ENCODE data around the gene TBC1D14.

Gene TBC1D14

DNA sequence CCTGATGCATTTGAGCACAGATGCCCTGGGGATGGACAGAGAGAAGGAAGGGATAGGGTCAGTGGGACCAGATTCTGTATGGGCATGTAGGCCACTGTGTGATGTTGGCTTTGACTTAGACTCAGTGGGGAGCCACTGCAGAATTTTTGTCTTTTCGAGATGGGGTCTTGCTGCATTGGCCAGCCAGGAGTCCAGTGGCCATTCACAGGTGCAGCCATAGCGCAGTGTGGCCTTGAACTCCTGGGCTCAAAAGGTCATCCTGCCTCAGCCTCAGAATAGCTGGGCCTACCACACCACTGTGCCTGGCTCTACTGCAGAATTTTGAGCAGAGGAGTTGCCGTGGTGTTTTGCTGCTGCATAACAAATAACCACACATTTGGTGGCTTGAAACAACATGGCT lies 22.8 kb downstream of the TBC1D14 start:
- DNase-seq = no peak

DNA sequence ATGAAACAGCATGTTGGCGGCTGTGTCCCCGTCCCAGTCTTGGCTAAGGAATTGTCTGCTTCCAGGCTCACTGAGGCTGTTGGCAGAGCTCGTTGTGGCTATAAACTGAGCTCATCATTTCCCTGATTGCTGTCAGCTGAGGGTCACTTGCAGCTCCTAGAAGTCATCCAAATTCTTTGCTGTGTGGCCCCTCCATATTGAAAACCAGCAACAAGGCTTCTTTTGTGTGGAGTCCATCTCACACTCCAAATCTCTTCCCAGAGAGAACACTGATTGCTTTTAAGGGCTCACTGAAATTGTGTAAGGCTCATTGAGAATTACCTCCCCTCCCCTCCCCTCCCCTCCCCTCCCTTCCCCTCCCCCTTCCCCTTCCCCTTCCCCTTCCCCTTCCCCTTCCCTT lies 23.3 kb downstream of the TBC1D14 start:
- DNase-seq = no peak

GRCh38 chr4:6933691-6934430 lies 24.2 kb downstream of the TBC1D14 start:
- DNase-seq = no peak

DNA sequence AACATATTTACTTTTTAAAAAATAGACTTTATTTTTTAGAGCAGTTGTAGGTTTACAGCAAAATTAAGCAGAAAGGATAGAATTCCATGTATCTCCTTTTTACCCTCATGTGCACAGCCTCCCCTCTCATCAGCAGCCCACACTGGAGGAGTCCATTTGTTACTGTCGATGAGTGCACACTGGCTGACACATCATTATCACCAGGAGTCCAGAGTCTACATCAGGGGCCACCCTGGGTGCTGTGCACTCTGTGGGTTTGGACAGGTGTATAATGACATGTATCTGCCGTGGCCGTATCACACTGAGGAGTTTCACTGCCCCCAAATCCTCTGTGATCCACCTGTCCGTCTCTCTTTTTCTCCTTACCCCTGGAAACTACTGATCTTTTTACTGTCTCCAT lies 26.3 kb downstream of the TBC1D14 start:
- no peak for DNase-seq

- DNase-seq = no peak
These were observed 27.6 kb downstream of the TBC1D14 start for GRCh38 chr4:6937201-6937600.

- DNase-seq = no peak
These were observed 28.1 kb downstream of the TBC1D14 start for GRCh38 chr4:6937754-6938153.

- peak; percentile 70 for DNase-seq
These were observed 28.6 kb downstream of the TBC1D14 start for GRCh38 chr4:6938237-6938636.

DNA sequence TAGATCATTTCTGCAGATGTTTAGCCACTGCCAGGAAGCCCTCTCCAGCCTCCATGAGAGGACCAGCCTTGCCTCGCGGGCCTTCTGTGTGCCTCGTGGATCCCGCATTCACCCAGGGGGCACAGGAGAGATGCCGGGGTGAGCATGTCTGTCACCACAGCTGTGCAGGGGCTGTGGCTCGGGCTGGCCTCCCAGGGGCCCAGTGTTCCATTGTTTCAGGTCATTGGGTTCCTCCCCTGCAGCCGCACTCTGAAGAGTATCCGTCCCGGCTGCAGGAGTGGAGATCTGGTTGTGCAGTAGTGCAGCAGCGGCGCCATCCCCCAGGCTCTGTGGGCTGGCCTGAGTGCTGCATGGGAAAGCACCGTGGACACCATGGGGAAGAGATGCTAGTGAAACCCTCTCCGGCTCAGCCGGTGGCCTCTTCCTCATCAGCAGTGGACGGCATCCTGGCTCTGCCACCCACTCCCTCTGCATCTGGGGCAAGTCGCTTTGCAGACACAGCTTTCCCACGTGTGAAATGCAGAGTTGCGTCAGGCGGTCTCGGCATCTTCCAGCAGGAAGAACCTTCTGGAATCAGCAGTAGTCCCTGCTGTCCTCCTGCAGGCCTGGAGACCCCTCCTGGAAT lies 29.1 kb downstream of the TBC1D14 start:
- DNase-seq = no peak

DNA sequence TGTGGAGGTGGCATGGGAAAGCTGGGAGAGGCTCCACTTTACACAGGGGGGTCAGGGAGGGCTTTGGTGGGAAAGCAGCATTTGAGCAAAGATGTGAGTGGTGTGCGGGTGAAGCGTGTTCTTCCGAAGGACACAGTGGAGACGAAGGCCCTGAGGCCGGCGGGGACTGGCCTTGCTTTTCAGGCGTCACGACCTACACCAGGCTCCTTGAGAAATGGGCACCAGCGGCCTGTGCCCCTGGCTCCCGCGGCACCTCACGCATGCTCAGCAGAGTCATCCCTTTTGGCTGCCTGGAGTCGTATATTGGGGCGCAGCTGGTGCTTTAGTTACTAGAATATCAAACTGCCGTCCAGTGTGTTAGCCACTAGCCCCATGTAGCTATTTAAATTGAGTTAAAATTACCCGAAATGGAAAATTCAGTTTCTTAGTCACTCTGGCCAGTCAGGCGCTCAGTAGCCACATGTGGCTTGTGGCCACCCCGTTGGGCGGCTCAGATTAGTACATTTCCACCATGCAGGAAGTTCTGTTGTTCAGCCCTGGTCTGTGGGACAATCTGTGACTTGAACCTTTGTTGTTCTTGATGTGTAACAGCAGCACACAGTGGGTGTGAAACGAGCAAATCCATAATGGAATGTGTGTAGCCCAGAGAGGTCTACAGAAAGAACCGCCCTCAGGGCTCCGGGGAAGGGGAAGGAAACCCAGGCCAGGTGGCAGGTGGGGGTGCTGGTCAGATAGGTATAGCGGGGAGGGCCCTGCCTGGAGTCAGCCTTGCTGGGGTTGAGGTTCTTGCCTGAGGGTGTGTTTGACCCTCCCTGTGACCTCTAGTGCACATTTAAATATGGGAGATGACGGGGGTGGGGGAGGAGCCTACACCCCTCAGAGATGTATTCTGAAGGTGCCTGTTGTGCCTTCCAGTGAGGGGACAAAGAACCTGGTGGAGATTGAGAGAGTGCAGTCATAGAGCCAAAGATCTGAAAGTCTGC lies 30.4 kb downstream of the TBC1D14 start:
- DNase-seq = peak; percentile 9

DNA sequence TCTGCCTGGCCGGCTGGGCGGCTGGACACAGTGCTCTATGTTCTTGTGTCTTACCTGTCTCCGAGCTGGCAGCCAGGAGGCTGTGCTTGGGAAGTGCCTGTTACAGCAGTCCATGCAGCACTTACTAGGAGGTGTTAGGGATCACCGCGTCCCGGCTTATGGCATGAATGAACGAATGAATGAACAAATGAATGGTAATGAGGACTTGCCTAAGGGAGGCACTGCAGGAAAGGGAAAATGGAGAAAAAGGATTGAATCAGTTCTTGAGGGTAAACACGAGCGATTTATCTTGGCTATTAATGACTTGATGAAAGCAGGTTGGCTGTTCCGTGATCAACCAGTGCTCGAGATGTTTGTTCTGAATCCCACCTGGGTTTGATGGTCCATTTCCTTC lies 31.1 kb downstream of the TBC1D14 start:
- no peak for DNase-seq

GRCh38 chr4:6941796-6942195 lies 32.2 kb downstream of the TBC1D14 start:
- no peak for DNase-seq

DNA sequence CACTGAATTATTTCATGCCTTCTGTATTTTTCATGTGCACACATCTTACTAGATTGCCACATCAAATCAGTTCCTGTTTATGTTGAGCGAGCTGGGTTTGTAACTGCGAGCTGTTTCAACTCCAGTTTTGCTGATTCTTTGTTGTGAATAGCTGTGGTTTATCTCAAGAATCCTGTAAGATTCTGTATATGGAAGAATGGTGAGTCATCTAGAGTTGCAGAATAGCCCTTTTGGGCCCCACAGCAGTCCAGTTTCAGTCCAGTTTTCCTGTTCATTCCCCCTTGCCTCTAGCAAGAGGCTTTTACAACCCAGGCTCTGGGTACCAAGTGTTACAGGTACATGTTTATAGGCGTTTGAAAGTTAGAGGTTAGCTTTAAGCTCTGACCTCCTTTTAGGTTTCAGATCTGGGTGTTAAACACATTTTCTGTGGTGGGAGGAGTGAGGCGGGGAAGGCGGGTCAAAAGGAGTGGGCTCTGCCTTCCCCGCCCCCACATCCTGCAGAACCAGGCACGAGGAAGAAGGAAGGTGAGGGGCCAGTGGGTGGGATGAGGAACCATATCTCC lies 32.7 kb downstream of the TBC1D14 start:
- DNase-seq = peak; percentile 79

DNA sequence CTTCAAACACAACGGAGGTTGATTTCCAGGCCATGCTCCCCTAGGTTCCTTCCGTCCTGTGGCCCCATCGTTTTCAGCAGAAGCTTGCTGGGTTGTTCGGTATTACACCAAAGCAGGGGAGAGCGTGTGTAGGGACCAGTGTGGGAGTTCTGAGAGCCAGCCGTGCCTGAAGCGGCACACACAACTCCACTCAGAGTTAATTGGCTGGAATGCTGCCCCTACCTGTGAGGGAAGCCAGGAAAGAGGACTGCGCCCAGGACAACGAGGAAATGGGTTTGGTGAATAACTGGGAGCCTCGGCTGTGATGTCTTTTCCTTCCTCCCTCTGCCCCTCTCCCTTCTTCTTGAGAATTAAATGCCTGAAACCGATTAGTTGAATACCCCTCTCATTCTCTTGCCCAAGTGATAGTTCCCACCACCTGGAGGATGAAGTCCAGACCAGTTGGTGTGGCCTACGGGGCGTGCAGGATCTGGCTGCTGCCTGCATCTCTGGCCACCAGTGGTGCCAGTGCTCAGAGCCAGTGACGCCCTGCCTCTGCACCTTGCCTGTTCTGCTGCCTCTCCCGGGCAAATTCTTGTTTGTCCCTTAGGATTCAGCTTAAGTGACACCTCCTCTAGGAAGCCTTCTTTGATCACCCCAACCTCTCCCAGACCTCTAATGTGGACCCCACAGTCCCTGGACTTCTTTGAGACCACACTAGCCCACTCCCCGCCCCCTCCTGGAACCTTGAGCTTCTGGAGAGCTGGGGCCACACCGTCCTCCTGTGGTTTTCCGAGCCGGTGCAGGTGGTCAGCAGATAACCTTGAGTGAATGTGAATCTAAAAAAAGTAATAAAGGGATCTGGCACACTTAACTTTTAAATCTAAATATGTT lies 33.6 kb downstream of the TBC1D14 start:
- no peak for DNase-seq

GRCh38 chr4:6943885-6944225 lies 34.2 kb downstream of the TBC1D14 start:
- no peak for DNase-seq

GRCh38 chr4:6944301-6945051 lies 34.9 kb downstream of the TBC1D14 start:
- DNase-seq = no peak

DNA sequence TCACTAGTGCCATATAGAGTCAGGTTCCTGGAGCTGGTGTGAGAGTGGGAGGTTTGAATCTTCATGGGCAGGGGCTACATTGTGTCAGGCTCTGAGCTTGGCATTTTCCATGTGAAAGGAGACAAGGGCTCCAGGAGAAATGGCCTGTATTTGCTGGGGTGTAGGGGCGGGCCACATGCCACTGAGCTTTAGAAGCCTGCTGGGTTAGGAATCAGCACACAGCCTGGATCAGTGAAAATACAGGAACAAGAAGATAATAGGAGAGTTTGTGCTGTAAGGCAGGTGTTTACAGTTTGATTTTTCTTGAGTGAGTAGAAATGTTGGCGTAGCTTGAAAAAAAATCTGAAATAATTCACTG lies 35.4 kb downstream of the TBC1D14 start:
- no peak for DNase-seq

- DNase-seq = no peak
These were observed 36.9 kb downstream of the TBC1D14 start for GRCh38 chr4:6946497-6946896.

GRCh38 chr4:6948134-6948460 lies 38.5 kb downstream of the TBC1D14 start:
- no peak for DNase-seq

GRCh38 chr4:6951880-6952381 lies 42.3 kb downstream of the TBC1D14 start:
- DNase-seq = no peak

DNA sequence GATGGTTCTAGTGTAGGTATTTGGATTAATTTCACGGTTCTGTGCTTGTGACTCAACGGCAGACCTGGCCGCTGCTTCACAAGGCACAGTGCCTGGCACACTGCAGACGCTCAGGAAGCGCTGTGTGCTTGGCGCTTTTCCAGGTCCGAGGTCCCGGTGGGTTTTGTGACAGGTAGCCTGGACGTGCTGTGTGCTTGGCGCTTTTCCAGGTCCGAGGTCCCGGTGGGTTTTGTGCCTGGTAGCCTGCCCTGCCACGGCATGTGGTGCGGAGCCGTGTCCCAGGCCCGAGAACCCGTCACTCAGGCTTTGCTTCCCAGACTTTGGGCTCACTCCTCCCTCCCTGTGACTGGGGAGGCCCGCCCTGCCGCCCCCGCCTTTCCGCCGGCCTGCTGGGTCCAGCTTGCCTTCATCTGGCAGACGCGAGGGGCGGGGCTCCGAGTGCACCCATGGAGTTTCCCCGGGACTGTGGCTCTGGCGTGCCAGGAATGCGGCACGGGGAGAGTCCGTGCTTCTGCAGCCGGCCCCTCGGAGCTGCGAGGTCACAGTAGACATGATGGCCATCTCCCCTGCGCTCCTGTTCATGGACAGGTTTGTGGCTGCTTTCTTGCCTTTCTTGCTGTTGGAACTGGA lies 44.2 kb downstream of the TBC1D14 start:
- DNase-seq = no peak

DNA sequence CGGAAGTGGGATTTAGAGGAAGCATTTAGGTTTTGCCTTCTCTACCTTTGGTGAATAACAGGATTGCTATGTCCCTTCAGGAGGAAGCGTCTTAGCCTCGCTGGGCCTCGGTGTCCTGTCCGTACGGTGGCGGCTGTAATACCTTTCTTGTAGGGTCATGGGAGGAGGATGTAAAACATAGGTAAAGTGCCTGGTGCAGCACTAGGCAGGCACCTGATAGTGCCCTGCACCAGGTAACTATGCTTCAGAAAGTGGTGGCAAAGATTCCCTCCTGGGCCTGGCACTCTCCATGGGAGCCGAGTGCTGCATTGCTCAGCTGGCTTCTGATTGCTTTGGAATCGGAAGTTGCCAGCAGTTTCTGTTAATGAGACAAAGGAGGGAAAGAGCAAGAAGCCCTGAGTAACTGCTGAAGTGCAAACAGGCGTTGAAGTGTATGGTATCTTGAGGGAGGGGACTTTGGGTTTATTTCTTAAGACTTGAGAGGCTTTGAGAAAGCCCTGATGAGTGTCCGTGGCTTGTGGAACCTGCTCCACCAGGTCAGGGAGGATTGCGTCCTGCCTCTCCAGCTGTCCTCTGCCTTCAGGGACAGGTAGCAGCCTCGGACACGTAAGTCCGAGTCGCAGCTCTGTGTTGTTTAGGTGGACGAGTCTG lies 45.8 kb downstream of the TBC1D14 start:
- DNase-seq = no peak

All from GF-D8 (cell line).